Caco-2 (cell line): ENCODE measurements around the gene ZNF346. TPM values are rescaled to one million over a fixed set of nuclear protein-coding genes. Genes with fewer than 3 reads are reported as not detected.
"Not testable (repeated sequence)": the region's sequence is repeated elsewhere in the genome, so short reads cannot be mapped to it uniquely, and the experiment has no call there.

ENCODE experiments used
- BruUV-seq: library from RNA; stranded (reverse); fragments of 400-500 nt; replicated peaks from 2 replicates; lab custom pipeline; 2021; lab: Mats Ljungman, UMichigan
- CTCF ChIA-PET: fragments of 300-600 bp; sonication (Branson Sonifier 250); formaldehyde crosslinking; loops from one replicate; lab custom pipeline; 2022; ENCODE audit warnings: antibody characterized with exemption; lab: Charles Lee
- POLR2A ChIA-PET: fragments of 300-600 bp; sonication (Branson Sonifier 250); formaldehyde crosslinking; loops from one replicate; lab custom pipeline; 2022; ENCODE audit warnings: antibody characterized with exemption; lab: Charles Lee
- DNase-seq, 2 experiments: peaks; one replicate each; pipeline versions ENCODE4 v3.0.0 to v3.0.0-alpha.2; 2020 to 2022
- H3K27me3 ChIP-seq: replicated peaks from 2 replicates; pipeline ENCODE4 v1.6.0; 2011; ENCODE audit warnings: low read length; ENCODE audit not compliant: control insufficient read depth, insufficient read depth
- H3K36me3 ChIP-seq: 2 replicates; pipeline ENCODE4 v1.5.1; 2011; ENCODE audit warnings: low read length; ENCODE audit not compliant: control insufficient read depth, insufficient read depth
- H3K4me1 ChIP-seq: fragments of 250-450 bp; sonication (Bioruptor Pico); 2 replicates; pipeline ENCODE4 v1.5.1; 2020; ENCODE audit warnings: mild to moderate bottlenecking
- H3K4me3 ChIP-seq: 2 replicates; pipeline ENCODE4 v1.5.1; 2011; ENCODE audit warnings: low read depth, mild to moderate bottlenecking, control low read depth, low read length
- H3K9me3 ChIP-seq: fragments of 250-450 bp; sonication (Bioruptor Pico); 2 replicates; pipeline ENCODE4 v1.5.1; 2020; ENCODE audit warnings: mild to moderate bottlenecking, moderate library complexity
- H3K27ac Mint-ChIP-seq: one replicate; pipeline ENCODE4 v1.8.0; 2022; ENCODE audit warnings: mixed read lengths; ENCODE audit not compliant: unreplicated experiment
- H3K27me3 Mint-ChIP-seq: one replicate; pipeline ENCODE4 v1.8.0; 2022; ENCODE audit warnings: mixed read lengths; ENCODE audit not compliant: insufficient read depth, unreplicated experiment
- H3K36me3 Mint-ChIP-seq: one replicate; pipeline ENCODE4 v1.8.0; 2022; ENCODE audit warnings: mild to moderate bottlenecking, mixed read lengths; ENCODE audit not compliant: insufficient read depth, unreplicated experiment
- H3K4me1 Mint-ChIP-seq: one replicate; pipeline ENCODE4 v1.8.0; 2022; ENCODE audit warnings: low read depth, mixed read lengths; ENCODE audit not compliant: unreplicated experiment
- H3K4me3 Mint-ChIP-seq: one replicate; pipeline ENCODE4 v1.8.0; 2022; ENCODE audit warnings: mild to moderate bottlenecking, moderate library complexity, mixed read lengths; ENCODE audit not compliant: unreplicated experiment
- H3K9me3 Mint-ChIP-seq: one replicate; pipeline ENCODE4 v1.8.0; 2022; ENCODE audit warnings: mixed read lengths; ENCODE audit not compliant: unreplicated experiment
- intact Hi-C: fragments of 100-400 bp; cut with micrococcal nuclease; formaldehyde crosslinking; loops from one replicate; pipeline ENCODE4 v1.10.0; 2022; ENCODE audit not compliant: unreplicated experiment
- total RNA-seq: library from RNA; stranded (reverse); gene quantifications from 2 replicates; pipeline ENCODE4 v1.2.3, GENCODE V29; 2022
- TF ChIP-seq, protein P1 (sequence below), 2 experiments: fragments of 200-600 bp in 1 of 2; IDR thresholded peaks; 1 replicate in 1 of 2; 2 replicates in 1 of 2; pipeline versions ENCODE4 v1.5.1 to v1.8.0; 2011 to 2022; ENCODE audit warnings: antibody characterized with exemption in 1 of 2, control low read depth in 1 of 2, inconsistent platforms in 1 of 2, low read depth in 1 of 2, low read length in 1 of 2, mild to moderate bottlenecking in 1 of 2, moderate library complexity in 1 of 2; ENCODE audit not compliant: insufficient read depth in 1 of 2, severe bottlenecking in 1 of 2, unreplicated experiment in 1 of 2

The ZNF346 gene
- total RNA-seq, 1 experiment from 2014 or later: 24.2 TPM

GRCh38 chr5:176983593-176983992 is 38.9 kb upstream of the ZNF346 start:
- H3K4me1 ChIP-seq, H3K27me3 ChIP-seq, CTCF ChIA-PET, H3K4me1 Mint-ChIP-seq, intact Hi-C loops, H3K9me3 ChIP-seq, H3K4me3 Mint-ChIP-seq, H3K27ac Mint-ChIP-seq, H3K4me3 ChIP-seq, POLR2A ChIA-PET, H3K9me3 Mint-ChIP-seq, H3K27me3 Mint-ChIP-seq, H3K36me3 ChIP-seq, BruUV-seq, DNase-seq: not testable (repeated sequence)
- H3K36me3 Mint-ChIP-seq: peaks cover 51% of the 10 kb centered on the region

- not testable (repeated sequence) for BruUV-seq, H3K36me3 ChIP-seq, H3K4me3 ChIP-seq
These were observed 38.3 kb upstream of the ZNF346 start for GRCh38 chr5:176984176-176984575.

GRCh38 chr5:176985516-176985915 is 37.0 kb upstream of the ZNF346 start:
- H3K9me3 Mint-ChIP-seq: no peaks in the 10 kb centered on the region
- no peaks in the 10 kb centered on the region; the same call in 1 of the 2 replicates for H3K36me3 ChIP-seq

More at GRCh38 chr5:176984176-176984575, 38.3 kb upstream of the ZNF346 start:
- H3K27me3 Mint-ChIP-seq, H3K4me1 Mint-ChIP-seq, H3K9me3 ChIP-seq, POLR2A ChIA-PET, intact Hi-C loops, H3K4me1 ChIP-seq, H3K27ac Mint-ChIP-seq, H3K9me3 Mint-ChIP-seq, H3K4me3 Mint-ChIP-seq, H3K27me3 ChIP-seq, DNase-seq, CTCF ChIA-PET: not testable (repeated sequence)
- H3K36me3 Mint-ChIP-seq: peaks cover 46% of the 10 kb centered on the region

GRCh38 chr5:176986280-176986679 is 36.2 kb upstream of the ZNF346 start:
- intact Hi-C loops: no loop called here
- TF ChIP-seq, protein P1, sequence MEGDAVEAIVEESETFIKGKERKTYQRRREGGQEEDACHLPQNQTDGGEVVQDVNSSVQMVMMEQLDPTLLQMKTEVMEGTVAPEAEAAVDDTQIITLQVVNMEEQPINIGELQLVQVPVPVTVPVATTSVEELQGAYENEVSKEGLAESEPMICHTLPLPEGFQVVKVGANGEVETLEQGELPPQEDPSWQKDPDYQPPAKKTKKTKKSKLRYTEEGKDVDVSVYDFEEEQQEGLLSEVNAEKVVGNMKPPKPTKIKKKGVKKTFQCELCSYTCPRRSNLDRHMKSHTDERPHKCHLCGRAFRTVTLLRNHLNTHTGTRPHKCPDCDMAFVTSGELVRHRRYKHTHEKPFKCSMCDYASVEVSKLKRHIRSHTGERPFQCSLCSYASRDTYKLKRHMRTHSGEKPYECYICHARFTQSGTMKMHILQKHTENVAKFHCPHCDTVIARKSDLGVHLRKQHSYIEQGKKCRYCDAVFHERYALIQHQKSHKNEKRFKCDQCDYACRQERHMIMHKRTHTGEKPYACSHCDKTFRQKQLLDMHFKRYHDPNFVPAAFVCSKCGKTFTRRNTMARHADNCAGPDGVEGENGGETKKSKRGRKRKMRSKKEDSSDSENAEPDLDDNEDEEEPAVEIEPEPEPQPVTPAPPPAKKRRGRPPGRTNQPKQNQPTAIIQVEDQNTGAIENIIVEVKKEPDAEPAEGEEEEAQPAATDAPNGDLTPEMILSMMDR (IDR thresholded peaks at IDR 0.05; ENCODE audit: insufficient read depth in 1 of 2, low read depth in 1 of 2, low read length in 1 of 2, severe bottlenecking in 1 of 2, unreplicated experiment in 1 of 2): no peak
- H3K27me3 ChIP-seq: no peaks in the 10 kb centered on the region
- peaks cover 4% of the 10 kb centered on the region; the same call in 1 of the 2 replicates for H3K4me1 ChIP-seq
- Mint-ChIP-seq H3K4me3 (no peak overlapping the region), H3K27me3 (no peaks in the 10 kb centered on the region), H3K4me1 (no peaks in the 10 kb centered on the region), H3K27ac (no peak overlapping the region), H3K36me3 (peaks cover 29% of the 10 kb centered on the region), H3K9me3 (no peaks in the 10 kb centered on the region)
- no peak for DNase-seq
- peaks cover 3% of the 10 kb centered on the region; the same call in 1 of the 2 replicates for H3K9me3 ChIP-seq
- BruUV-seq: no TSS peak
- ChIA-PET CTCF (no interaction called here), POLR2A (no interaction called here)
- H3K4me3 ChIP-seq: no peak overlapping the region
- no peaks in the 10 kb centered on the region; the same call in 1 of the 2 replicates for H3K36me3 ChIP-seq

More at GRCh38 chr5:176985516-176985915, 37.0 kb upstream of the ZNF346 start:
- H3K4me1 Mint-ChIP-seq: no peaks in the 10 kb centered on the region
- peaks cover 3% of the 10 kb centered on the region; the same call in 1 of the 2 replicates for H3K9me3 ChIP-seq
- no peak overlapping the region for H3K4me3 ChIP-seq
- no peak overlapping the region for H3K4me3 Mint-ChIP-seq
- POLR2A ChIA-PET: no interaction called here
- CTCF ChIA-PET: interaction anchor here (0.7 kb wide), 1 partner anchor 147 kb away, joined by 3 read pairs; no protein-coding TSS in a partner anchor
- no peak for DNase-seq
- H3K27me3 ChIP-seq: no peaks in the 10 kb centered on the region
- no peaks in the 10 kb centered on the region for H3K27me3 Mint-ChIP-seq
- no peak overlapping the region for H3K27ac Mint-ChIP-seq
- H3K36me3 Mint-ChIP-seq: peaks cover 32% of the 10 kb centered on the region
- intact Hi-C loops: no loop called here
- H3K4me1 ChIP-seq: peaks cover 4% of the 10 kb centered on the region; the same call in 1 of the 2 replicates
- no TSS peak for BruUV-seq
- TF ChIP-seq, protein P1 (IDR thresholded peaks at IDR 0.05; ENCODE audit: insufficient read depth in 1 of 2, low read depth in 1 of 2, low read length in 1 of 2, severe bottlenecking in 1 of 2, unreplicated experiment in 1 of 2): no peak
